HG03354 (cell line): Measurements from ENCODE around the gene C11orf71.

ENCODE experiments used
- ATAC-seq: cut with Tn5 transposase; IDR thresholded peaks from one replicate; pipeline ENCODE4 v1.9.1; 2021; ENCODE audit warnings: mild to moderate bottlenecking; ENCODE audit not compliant: unreplicated experiment, poor library complexity, severe bottlenecking

Gene C11orf71

DNA sequence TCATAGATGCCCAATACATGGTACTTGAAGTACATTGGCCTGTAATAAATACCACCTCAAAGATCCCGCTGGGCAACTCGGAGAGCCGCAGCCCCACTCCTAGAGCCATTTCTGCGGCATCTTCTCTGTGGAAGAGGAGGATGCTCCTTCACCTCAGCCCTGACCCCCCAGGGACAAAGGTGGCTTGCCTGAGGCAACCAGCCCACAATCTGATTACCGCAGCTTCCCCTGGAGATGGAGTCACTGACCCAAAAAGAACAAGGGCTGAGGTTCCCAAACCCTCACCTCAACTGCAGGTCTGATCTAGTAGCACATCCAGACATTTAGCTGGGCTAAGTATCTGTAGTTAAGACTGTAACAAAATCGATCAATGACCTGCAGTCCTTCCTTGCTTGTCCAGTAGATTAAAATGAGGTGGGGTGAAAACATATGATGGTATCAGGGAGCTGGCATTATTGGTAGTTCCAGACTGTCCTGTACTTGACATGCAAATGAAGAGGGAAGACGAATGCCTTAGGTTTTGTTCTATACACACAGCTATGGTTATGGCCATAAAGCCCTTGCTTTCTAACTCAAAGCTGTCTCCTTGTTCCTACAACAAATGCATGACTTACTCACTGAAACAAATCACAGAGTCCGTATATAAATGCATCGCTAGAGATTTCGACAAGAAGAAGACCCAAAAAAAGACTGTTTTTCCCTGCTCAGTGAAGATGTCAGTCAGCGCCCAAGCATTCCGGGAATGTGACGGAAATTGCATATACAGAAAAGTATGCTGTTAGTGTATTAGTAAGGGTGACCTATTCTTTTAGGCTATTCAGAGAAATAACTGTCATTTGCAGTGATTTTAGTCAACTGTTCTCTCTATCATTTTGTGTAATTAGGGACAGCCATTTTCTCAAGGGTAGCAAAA is 33.7 kb downstream of the C11orf71 start:
- ATAC-seq = no peak

DNA sequence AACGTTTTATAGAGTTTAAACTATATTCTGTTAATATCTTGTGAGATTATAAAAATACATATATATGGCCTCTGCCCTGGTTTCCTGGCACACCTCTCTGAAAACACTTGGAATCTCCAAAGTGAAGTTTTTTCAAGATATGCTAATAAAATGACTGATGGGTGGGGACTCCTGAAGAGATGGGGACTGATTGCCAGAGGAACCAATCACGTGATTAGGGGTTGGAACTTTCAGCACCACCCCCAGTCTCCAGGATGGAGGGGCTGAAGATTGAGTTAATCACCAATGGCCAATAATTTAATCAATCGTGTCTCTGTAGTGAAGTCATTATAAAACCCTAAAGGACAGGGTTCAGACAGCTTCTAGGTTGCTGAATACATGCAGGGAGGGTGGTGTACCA is 37.4 kb downstream of the C11orf71 start:
- no peak for ATAC-seq

DNA sequence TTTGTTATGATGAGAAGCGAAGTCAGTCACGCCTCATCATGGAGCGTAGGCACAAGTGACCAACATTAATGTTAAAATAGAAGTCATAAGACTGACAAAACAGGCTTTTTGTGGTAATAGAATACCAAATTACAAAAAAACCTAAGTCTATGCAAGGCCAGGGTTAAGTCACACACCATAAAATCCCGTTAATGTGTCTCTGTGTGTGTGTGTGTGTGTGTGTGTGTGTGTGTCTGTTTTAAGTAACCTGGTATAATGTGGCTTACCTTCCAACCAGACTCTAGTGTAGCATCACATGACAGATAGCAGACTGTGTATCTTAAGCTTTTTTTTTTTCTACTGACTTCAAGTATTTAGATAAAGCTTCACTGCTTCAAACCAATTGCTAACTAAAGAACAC is 38.0 kb downstream of the C11orf71 start:
- ATAC-seq = no peak

DNA sequence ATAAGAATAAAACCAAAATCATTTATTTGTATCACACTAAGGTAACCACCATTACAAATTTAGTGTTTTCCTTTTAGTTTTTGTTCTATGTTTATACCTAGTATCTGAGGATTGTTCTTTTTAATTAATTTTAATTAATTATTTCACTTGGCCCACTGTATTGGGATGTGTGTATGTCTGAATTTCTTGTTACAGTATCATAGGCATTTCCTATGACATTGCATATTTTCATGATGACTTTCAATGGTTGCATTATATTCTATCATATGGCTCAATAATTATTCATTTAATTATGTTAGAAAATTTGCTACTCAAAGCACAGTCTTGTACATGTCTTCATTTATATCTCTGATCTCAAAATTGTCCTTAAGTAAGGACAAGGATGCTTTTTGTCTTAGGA is 41.0 kb downstream of the C11orf71 start:
- ATAC-seq = no peak

DNA sequence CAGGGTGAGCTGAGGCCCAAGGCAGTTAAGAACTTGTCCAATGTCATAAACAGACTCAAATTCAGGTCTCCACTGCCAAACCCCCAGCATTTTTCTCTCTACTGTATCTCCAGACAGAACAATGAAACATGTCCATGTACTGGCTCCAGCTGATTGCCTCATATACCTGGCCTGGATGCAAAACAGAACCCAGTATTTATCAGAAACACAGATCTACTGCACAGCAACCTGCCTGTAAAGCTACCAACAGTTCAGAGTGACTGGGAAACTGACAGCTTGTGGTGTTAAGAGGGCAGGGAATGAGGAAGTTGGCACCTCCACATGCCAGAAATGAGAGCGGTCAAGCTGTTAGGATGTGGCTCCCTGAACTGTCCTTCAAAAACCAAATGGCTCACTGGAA is 41.6 kb downstream of the C11orf71 start:
- no peak for ATAC-seq

DNA sequence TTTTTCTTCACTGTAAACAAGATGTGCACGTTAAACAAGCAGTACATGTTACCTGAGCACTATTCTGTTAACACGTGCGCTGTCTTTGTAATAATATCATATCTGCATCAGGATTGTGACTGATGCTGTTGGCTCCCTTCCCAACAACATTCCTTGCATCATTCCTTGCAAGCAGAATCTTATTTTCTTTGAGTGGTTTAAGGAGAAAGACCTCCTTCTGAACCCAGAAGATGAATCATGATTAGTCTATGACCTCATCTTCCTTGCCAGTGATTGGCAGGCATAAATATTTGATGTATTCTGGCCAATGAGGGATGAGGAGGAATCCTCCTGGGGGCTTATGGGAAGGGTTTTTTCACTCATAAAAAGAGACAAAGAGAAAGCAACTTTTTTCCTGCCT is 46.2 kb downstream of the C11orf71 start:
- no peak for ATAC-seq

DNA sequence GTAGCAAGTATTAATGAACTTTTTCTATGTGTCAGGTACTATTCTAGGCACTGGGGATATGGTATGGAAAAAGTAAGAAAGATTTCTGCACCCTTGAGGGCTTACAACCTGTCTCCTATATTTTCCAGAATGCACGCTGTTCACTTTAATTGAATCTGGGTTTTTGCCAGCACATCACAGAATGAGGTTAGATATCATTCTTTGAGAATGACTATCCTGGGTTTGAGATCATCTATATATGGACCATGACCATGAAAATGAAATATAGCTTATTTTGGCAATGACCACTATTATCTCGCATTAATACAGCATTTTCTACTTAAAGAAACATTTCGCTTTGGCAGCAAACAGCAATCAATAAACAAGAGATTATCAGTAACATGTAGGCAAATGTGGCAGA is 46.9 kb downstream of the C11orf71 start:
- ATAC-seq = no peak

DNA sequence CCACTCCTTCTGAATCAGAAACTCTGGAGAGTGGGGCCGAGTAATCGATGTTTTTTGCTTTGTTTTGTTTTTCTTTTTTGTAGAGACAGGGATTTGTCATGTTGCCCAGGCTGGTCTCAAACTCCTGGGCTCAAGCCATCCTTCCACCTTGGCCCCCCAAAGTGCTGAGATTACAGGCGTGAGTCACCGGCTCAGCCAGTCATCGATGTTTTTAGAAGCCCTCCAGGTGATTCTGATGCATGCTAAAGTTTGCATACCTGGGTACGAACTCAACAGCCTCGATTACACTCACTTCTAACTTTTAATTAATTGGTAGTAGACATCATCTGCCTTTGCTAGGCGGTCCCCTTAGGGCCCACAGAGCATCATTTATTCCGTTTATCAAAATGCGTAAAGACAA is 50.3 kb downstream of the C11orf71 start:
- no peak for ATAC-seq
